A549 (cell line): ENCODE data around the gene ARHGEF16.

Experiments
- JUN ChIP-seq, 2 experiments: fragments of >200 bp; sonication (Bioruptor Twin); formaldehyde crosslinking; IDR thresholded peaks; 2 replicates in 1 of 2; 3 replicates in 1 of 2; pipeline ENCODE4 v1.6.1; 2016 to 2017
- MYC ChIP-seq: IDR thresholded peaks from 2 replicates; pipeline ENCODE4 v1.6.1; 2012; ENCODE audit warnings: mild to moderate bottlenecking, inconsistent platforms, low read length, improper control_type of control experiment, borderline replicate concordance
- ZC3H11A ChIP-seq: fragments of 450-650 bp; IDR thresholded peaks from 2 replicates; pipeline ENCODE4 v1.6.1; 2014; ENCODE audit warnings: antibody characterized with exemption, mild to moderate bottlenecking
- TF ChIP-seq, protein P1 (sequence below): fragments of 450-650 bp; IDR thresholded peaks from 2 replicates; pipeline ENCODE4 v1.6.1; 2014; ENCODE audit warnings: antibody characterized with exemption
- TF ChIP-seq, protein P2 (sequence below): fragments of 250-450 bp; sonication (Bioruptor Pico); IDR thresholded peaks from 2 replicates; pipeline ENCODE4 v1.5.0; 2021; ENCODE audit warnings: mild to moderate bottlenecking, moderate library complexity, borderline replicate concordance
- TF ChIP-seq, protein P3 (sequence below): fragments of >200 bp; sonication (Bioruptor Twin); formaldehyde crosslinking; IDR thresholded peaks from 3 replicates; pipeline ENCODE4 v1.5.1; 2016
- TF ChIP-seq, protein P4 (sequence below): IDR thresholded peaks from 2 replicates; pipeline ENCODE4 v1.6.1; 2012
- TF ChIP-seq, protein P5 (sequence below): fragments of >200 bp; sonication (Bioruptor Twin); formaldehyde crosslinking; IDR thresholded peaks from 2 replicates; pipeline ENCODE4 v1.6.1; 2016
- TF ChIP-seq, protein P6 (sequence below): fragments of >200 bp; sonication (Bioruptor Twin); formaldehyde crosslinking; IDR thresholded peaks from 3 replicates; pipeline ENCODE4 v1.6.1; 2016

DNA sequence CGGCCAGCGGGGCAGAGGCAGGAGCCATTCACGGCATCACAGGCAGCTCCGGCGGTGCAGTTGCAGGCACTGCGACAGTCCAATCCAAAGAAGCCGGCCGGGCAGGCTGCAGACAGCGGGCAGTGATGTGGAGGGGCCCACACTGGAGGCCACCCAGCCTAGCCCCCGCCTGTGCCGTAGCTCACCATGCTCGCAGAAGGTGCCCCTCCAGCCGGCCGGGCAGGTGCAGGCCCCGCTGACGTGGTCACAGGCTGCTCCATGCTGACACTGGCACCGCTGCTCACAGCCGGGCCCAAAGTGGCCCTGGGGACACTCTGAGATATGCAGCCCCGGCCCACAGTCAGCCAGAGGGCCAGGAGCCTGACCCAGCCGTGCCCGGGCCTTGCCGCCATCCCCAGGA lies 45.1 kb downstream of the ARHGEF16 start:
- TF ChIP-seq, protein P1, sequence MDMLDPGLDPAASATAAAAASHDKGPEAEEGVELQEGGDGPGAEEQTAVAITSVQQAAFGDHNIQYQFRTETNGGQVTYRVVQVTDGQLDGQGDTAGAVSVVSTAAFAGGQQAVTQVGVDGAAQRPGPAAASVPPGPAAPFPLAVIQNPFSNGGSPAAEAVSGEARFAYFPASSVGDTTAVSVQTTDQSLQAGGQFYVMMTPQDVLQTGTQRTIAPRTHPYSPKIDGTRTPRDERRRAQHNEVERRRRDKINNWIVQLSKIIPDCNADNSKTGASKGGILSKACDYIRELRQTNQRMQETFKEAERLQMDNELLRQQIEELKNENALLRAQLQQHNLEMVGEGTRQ: no peak
- TF ChIP-seq, protein P2, sequence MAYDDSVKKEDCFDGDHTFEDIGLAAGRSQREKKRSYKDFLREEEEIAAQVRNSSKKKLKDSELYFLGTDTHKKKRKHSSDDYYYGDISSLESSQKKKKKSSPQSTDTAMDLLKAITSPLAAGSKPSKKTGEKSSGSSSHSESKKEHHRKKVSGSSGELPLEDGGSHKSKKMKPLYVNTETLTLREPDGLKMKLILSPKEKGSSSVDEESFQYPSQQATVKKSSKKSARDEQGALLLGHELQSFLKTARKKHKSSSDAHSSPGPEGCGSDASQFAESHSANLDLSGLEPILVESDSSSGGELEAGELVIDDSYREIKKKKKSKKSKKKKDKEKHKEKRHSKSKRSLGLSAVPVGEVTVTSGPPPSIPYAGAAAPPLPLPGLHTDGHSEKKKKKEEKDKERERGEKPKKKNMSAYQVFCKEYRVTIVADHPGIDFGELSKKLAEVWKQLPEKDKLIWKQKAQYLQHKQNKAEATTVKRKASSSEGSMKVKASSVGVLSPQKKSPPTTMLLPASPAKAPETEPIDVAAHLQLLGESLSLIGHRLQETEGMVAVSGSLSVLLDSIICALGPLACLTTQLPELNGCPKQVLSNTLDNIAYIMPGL: no peak
- TF ChIP-seq, protein P3, sequence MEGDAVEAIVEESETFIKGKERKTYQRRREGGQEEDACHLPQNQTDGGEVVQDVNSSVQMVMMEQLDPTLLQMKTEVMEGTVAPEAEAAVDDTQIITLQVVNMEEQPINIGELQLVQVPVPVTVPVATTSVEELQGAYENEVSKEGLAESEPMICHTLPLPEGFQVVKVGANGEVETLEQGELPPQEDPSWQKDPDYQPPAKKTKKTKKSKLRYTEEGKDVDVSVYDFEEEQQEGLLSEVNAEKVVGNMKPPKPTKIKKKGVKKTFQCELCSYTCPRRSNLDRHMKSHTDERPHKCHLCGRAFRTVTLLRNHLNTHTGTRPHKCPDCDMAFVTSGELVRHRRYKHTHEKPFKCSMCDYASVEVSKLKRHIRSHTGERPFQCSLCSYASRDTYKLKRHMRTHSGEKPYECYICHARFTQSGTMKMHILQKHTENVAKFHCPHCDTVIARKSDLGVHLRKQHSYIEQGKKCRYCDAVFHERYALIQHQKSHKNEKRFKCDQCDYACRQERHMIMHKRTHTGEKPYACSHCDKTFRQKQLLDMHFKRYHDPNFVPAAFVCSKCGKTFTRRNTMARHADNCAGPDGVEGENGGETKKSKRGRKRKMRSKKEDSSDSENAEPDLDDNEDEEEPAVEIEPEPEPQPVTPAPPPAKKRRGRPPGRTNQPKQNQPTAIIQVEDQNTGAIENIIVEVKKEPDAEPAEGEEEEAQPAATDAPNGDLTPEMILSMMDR: no peak
- TF ChIP-seq, protein P4, sequence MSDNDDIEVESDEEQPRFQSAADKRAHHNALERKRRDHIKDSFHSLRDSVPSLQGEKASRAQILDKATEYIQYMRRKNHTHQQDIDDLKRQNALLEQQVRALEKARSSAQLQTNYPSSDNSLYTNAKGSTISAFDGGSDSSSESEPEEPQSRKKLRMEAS: no peak
- TF ChIP-seq, protein P5, sequence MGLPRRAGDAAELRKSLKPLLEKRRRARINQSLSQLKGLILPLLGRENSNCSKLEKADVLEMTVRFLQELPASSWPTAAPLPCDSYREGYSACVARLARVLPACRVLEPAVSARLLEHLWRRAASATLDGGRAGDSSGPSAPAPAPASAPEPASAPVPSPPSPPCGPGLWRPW: no peak
- TF ChIP-seq ZC3H11A: no peak
- no peak for TF ChIP-seq MYC
- TF ChIP-seq, protein P6, sequence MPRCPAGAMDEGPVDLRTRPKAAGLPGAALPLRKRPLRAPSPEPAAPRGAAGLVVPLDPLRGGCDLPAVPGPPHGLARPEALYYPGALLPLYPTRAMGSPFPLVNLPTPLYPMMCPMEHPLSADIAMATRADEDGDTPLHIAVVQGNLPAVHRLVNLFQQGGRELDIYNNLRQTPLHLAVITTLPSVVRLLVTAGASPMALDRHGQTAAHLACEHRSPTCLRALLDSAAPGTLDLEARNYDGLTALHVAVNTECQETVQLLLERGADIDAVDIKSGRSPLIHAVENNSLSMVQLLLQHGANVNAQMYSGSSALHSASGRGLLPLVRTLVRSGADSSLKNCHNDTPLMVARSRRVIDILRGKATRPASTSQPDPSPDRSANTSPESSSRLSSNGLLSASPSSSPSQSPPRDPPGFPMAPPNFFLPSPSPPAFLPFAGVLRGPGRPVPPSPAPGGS: no peak
- TF ChIP-seq JUN (IDR thresholded peaks at IDR 0.05): no peak
